Activated T-cell treated with anti-CD3 and anti-CD28 coated beads, Interleukin-2, amount 50 U/mL, for 48 hours (primary cell): ENCODE results near the gene TNPO1.
A peak's percentile ranks its signal among the peaks of the same experiment; 100 is the strongest.

Experiments
- DNase-seq, 2 experiments: peaks; one replicate each; pipeline ENCODE4 v3.0.0-alpha.2; 2020

Gene TNPO1

DNA sequence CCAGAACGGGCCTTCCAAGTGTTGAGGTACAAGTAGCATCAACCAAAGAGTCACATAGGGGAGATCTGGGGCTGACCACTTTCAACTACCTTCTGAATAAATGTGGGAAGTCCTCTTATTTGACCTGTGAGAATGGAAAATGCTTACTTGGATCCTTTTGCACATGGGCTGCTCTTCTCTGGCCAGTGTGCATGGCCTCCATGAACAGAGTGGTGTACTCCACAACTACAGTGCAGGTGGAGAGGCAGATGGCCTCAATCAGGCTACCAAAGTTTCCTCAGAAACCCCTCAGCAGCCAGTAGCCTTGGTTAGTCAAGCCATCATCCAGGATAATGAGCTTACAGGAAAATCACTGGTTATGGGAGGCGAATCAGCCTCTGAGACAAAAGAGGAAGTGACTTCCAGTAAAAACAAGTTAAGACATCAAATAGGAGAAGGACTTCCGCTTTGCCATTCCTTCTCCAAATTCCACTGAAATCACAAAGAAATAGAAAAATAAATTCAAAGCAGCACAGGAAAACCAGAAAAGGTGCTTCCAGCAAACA is 121.1 kb downstream of the TNPO1 start:
- DNase-seq = no peak

DNA sequence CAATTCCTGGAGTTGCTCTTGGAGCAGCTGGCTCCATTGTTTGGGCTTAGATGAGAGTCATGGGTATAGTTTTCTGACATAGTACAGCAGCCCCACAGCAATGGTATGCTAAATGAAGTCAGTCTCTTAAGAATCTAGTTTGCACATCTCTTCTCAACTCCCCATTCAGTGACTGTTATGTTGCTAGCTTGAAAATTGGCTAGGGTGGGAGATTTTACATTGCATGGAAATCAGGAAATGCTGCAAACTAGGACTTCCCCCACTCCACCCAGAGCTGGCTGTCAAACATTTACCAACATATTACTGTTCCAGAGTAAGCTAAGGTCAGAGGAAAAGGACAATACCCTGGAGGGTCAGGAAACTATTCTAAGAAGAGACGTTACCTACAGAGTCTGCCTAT is 121.7 kb downstream of the TNPO1 start:
- no peak for DNase-seq

DNA sequence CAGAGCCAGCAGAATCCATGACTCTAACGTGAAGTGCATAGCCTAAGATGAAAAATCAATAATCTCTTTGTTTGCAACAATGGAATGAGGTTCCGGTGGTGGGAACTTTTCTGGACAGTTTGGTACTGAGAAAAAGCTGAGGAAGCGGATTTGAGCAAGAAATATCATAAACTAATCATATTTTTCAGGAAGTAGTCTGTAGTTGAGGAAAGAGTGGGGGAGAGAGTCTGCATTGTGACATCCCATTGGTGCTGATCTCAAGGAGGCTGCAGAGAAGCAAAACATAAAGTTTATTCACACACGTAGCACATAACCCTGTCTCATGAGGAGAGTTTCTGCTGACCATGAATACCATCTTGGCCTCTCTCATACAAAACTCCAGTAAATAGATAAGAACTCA is 123.6 kb downstream of the TNPO1 start:
- no peak for DNase-seq

DNA sequence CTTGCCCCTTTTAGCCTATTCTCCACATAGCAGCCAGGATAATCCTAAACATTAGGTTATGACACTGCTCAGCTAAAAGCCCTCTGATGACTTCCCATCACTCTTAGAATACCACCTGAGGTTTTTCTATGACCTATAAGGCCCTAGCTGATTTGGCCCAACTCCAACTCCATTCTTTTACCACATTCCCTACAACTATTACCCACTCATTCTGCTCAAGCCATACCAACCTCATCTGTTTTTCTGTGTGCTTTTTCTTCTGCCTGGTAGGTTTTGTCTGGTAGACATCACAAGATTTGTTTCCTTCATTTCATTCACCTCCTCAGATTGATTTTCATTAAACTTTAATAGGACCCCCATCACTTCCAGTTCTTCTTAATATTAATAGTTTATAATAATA is 126.8 kb downstream of the TNPO1 start:
- no peak for DNase-seq

DNA sequence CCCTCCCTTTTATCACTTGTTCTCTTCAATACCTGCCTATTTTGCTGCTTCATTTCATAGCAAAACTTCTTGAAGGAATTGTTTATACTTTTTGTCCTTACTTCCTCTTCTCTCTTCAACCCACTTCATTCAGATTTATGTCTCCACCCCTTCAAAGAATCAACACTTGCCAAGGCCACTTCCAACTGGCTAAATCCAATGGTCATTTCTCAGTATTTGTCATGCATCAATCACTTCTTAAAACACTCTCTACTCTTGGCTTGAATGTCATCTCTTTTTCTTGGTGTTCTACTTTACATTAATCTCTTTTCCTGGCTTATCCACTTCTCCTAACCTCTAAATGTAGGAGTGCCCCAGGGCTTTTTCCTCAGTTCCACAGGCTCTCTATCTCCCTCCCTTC is 131.0 kb downstream of the TNPO1 start:
- no peak for DNase-seq

DNA sequence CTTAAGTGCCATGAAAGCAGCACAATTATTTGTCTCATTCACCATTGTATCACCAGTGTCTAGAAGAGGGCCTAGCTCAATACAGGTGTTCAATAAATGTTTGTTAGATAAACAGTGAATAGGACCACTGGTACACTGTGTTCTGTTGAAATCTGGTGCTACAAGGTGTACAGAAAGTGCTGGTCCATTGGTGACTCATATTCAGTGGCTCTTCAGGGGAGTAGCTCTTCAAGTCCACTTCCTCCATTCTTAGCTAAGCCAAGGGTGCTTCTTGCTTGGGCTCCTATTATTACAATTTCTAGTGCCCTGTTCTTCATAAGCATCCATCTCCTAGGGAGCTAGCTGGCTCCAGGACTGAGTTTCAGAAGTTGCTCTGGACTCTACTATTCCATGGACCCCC is 133.0 kb downstream of the TNPO1 start:
- DNase-seq = no peak

DNA sequence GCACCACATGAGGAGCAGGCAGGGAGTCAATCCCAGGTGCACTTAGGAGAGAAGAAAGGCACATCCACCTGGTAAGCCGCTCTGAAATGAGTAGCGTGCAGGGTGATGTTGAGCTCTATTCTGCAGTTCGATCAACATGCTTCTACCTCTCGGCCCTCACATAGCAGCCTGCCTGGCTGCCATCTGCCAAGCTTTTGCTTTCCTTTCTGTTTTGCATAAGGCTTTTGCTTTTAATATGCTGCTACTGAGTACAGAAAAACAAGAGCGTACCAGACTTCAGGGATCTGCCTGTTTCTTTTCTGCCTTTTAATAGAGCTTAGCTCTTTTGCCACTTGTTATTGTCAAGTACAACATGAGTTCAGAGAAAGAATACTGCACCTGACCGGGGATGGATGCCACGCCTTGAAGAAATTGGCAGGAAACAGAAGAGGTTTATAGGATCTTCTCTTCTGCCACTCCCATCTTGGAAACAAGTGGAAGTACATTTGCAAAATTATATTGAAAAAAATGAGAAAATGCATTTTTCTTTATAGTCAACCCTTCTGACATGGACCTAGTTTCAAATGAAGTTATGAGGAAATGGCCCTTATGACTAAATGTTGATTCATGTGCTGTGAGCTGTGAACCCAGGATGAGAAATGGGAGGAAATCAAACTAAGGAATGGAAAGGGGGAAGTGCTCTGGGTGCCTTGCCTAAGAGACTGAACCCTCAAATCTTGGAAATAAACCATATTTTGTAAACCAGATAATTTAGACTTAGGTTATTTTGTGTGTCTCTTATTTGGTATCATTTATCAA is 135.4 kb downstream of the TNPO1 start:
- no peak for DNase-seq

DNA sequence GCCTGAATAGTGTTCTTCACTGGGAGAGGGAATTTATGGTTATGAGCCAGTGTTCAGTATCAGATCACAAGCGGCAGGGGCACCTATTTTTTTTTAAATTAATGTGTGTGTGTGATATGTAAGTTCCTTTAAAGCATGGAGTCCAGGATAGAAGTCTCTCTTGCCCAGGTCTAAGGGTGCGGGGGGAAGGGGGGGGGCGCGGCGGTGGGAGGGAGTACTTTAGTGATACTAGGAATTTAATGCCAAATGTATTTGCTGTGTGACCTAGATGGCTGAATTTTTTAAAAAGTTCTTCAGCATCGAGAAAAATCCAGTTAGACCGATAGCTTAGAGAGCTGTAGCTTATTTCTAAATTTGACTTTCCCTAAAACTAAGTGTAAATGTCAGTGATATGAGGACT is 137.9 kb downstream of the TNPO1 start:
- no peak for DNase-seq

DNA sequence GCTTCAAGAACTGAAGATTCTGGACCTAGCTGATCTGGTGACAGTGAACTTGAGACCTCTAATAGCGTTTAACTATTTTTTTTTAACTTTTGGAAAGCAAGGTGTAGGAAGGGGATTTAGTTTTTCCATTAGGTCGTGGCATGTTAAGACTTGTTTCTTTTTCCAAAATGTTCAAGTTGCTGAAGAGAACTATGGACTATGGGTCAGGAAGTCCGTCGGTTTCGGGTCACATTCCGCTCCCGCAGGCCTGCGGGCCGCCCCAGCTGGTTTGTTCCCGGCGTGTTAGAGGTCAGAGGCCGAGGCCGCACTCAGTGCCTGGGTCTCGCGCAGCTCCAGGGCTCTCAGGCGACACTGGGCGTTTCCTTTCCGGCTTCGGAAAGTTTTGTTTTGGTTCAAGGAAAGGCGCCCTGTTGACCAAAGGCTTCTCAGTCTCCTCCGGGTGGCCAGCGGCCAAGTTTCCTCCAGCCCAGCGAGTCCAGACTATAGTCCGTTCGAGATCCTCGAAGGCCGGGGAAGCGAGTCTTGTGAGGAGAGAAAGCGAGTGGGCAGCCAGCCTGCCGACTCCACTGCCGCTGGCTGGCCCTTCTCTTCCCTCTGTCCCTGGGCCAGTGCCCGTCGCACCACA is 138.8 kb downstream of the TNPO1 start:
- DNase-seq = no peak

DNA sequence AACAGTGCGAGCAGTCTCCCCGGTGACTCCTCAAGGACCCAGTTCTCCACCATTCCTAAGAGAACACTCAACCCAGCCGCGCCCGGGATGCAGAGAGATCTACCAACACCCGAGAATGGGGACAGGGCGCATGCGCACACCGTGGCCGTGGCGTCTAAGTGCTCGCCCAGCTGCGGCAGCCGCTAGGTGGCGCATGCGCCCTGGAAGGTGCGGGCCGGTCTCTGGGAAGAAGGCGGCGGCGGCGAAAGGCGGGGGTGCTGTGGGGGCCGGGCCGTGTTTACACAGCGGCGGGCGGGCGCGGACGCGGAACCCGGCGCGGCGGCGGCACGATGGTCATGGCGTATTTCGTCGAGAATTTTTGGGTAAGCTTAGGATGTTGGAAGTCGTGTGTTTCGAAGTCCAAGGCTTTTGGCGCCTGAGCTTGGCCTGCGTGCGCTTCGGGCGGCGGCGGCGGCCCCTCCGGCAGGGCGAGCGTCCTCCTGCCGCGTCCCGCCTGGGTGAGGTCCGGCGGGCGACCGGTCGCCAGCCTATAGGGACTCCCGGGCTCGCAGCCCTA is 139.4 kb downstream of the TNPO1 start, which contains the start of gene FCHO2:
FCHO2 (plus strand) TSS at position 274 of the 556 bp plus-strand sequence; CDS start at position 330, 56 bp downstream.
- DNase-seq = peak; percentile 95 to 96

DNA sequence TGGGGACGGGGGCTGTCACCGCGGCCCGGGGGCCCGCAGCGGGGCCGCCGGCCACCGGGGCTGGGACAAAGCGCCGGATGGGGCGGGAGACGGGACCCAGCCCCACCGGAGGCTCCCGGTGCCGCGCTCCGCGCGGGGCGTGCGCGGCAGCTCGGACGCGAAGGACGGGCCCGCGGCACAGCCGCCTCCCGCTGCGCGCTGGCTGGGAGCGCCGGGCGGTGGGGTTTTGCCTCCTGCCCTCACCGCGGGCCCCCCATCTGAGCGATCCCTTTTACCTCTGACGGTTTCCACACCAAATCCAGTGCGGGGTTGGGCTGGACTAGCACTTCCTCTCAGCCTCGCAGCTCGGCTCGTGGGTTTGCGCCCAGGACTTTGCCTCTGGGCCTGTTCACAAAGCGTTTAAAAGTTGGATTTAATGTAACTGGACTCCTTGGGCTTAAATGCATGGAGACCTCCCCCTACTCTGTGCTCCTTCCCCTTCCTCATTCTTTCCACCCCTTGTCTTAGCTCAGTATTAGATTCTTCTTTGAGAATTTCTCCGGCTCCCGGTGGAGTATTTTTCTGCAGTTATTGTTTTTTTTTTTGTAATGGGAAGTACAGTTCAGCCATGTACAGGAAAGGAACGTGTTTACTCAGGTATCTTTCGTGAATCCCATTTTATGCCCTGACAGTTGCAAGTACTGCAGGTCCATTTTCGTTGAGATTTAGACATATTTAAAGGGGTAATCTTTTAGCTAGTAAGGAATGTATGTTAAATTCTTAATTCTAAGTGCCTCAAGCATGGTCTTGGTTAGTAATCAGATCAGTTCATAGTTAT is 140.1 kb downstream of the TNPO1 start:
- DNase-seq = peak; percentile 45 to 57

DNA sequence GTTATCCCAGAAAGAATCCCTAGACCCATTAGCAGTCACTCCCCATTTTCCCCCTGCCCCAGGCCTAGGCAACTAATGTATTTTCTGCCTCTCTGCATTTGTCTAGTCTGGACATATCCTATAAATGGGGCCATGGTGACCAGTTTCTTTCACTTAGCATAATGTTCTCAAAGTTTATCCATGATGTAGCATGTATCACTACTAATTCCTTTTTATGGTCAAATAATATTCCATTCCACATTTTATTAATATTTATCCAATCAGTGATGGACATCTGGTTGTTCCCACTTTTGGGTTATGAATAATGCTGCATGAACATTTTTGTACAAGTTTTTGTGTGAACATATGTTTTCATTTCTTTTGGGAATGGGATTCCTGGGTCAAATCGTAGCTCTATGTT is 140.9 kb downstream of the TNPO1 start:
- DNase-seq = no peak

DNA sequence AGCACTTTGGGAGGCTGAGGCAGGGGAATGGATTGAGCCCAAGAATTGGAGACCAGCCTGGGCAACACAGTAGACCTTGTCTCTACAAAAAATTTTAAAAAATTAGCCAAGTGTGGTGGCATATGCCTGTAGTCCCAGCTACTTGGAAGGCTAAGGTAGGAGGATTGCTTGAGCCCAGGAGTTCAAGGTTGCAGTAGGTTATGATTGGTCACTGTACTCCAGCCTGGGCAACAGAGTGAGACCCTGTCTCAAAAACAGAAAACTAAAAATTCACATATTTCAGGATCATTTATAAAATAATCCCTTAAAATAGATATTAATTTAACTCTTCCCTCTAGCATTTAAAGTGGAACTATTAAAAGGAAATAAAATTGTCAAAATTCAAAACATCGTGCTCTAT is 142.8 kb downstream of the TNPO1 start:
- no peak for DNase-seq
